Measurements from ENCODE around the gene LBP.
"Not testable (repeated sequence)": the region's sequence is repeated elsewhere in the genome, so short reads cannot be mapped to it uniquely, and the experiment has no call there.

LBP gene

DNA sequence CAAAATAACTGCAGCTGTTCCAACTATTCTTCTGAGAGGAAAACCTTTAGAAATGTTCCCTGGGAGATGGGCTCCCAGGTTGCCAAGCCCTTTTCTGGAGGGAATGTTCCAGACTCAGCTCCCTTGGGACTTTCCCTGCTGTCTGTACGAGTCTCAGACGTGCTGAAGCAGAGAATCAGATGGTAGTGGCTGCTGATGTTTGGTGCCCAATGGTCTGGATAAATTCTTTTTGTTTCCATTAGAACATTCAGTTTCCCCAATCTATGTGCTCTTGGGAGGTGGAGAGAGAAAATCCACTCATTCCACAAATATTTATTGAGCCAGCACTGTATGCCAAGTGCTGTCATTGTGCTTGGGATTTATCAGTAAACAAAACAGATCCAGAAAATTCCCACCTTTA, 48.9 kb downstream of the LBP start:
- no peak for DNase-seq (ENCODE audit: low spot score)
- FAIRE-seq, result no peak

DNA sequence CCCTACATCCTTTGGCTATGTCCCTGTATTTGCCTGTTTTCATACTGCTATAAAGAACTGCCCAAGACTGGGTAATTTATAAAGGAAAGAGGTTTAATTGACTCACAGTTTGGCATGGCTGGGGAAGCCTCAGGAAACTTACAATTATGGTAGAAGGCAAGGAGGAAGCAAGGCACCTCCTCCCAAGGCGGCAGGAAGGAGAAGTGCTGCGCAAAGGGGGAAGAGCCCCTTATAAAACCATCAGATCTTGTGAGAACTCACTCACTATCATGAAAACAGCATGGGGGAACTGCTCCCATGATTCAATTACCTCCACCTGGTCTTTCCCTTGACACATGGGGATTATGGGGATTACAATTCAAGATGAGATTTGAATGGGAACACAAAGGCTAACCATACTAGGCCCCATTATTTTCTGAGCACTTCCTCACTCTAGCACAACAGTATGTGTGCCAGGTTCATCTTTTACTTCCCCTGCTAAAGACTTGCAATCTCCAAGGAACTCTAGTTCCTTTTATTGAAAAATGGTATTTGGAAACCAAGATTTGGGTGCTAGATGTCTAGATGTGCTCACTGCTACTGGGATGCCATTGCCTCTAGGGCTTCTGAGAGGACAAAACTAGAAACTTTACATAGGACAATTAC, 49.6 kb downstream of the LBP start:
- not testable (repeated sequence) for FAIRE-seq; DNase-seq (ENCODE audit: low spot score)

DNA sequence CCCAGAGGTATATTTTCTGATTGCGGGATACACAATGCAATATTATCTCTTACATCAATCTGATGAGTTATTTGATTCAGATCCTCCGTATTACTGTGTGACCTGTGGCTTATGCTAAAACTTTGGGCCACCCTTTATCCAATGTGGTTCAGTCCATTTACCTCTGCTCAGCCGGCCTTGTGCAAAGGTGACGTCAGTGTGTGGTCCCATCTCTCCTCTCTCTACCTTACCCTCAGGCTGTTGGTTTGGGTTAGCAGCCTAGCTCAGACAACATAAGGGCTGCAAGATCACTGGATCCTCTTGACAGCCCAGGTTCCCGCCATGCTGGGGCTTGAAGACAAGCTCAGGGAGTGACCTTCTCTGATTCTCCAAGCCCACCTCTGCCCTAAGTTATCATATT, 55.8 kb downstream of the LBP start:
- FAIRE-seq (no peak), DNase-seq (ENCODE audit: low spot score) (no peak)

GRCh38 chr20:38402816-38403215, 56.5 kb downstream of the LBP start:
- DNase-seq (ENCODE audit: low spot score), result no peak
- FAIRE-seq, result no peak

DNA sequence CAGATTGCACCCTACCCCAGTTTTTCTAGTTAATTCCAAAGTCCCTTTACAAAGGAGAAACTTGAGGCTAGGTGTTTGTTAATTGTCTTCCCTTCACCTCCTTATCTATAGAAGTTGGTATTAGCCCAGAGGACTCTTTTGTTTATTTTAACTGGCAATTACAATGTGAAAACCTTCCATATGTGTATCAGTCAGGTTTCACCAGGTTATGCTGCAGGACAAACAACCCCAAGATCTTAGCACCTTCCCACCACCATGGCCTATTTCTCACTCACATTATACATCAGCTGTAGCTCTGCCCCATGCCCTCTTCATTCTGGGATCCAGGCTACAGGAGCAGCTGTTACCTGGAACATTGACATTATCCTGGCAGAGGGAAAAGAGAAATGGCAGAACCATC, 57.7 kb downstream of the LBP start:
- FAIRE-seq, result no peak

GRCh38 chr20:38405132-38405531, 58.9 kb downstream of the LBP start:
- DNase-seq (ENCODE audit: low spot score) (no peak), FAIRE-seq (no peak)

More for the DNA sequence above, 57.7 kb downstream of the LBP start:
- DNase-seq (ENCODE audit: low spot score), result no peak

GRCh38 chr20:38406476-38406875, 60.2 kb downstream of the LBP start:
- no peak for FAIRE-seq
- no peak for DNase-seq (ENCODE audit: low spot score)

- no peak for DNase-seq (ENCODE audit: low spot score)
Measured at GRCh38 chr20:38407321-38407720, 61.0 kb downstream of the LBP start.

GRCh38 chr20:38407822-38408221, 61.5 kb downstream of the LBP start:
- FAIRE-seq; DNase-seq (ENCODE audit: low spot score): not testable (repeated sequence)

More at GRCh38 chr20:38407321-38407720, 61.0 kb downstream of the LBP start:
- FAIRE-seq, result no peak

GRCh38 chr20:38412877-38413577, 66.7 kb downstream of the LBP start:
- FAIRE-seq (no peak), DNase-seq (ENCODE audit: low spot score) (no peak)

DNA sequence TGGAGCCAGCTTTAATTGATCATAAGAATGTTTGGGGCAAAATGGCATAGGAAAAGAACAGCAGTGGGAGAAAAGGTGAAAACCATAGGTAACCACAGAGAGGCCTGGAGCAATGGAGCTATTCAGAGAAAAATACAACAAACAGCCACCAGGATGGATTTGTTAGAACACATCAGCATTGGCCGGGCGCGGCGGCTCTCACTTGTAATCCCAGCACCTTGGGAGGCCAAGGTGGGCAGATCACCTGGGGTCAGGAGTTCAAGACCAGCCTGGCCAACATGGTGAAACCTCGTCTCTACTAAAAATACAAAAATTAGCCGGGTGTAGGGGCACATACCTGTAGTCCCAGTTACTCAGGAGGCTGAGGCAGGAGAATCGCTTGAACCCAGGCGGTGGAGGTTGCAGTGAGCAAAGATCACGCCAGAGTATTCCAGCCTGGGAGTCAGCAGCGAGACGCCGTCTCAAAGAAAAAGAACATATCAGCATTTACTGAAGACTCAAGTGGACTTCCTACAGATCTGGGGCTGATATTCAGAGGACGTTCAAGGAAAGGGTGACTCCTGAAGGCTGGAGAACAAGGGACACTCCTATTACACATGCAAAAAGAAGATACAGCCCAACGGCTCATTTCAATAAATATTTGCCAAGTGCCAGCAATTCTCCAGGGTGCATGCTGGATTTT, 68.6 kb downstream of the LBP start:
- FAIRE-seq (no peak), DNase-seq (ENCODE audit: low spot score) (no peak)

- FAIRE-seq (no peak), DNase-seq (ENCODE audit: low spot score) (no peak)
Measured at GRCh38 chr20:38418509-38419204, 72.4 kb downstream of the LBP start.

GRCh38 chr20:38420388-38421085, 74.3 kb downstream of the LBP start:
- FAIRE-seq, result no peak
- no peak for DNase-seq (ENCODE audit: low spot score)

DNA sequence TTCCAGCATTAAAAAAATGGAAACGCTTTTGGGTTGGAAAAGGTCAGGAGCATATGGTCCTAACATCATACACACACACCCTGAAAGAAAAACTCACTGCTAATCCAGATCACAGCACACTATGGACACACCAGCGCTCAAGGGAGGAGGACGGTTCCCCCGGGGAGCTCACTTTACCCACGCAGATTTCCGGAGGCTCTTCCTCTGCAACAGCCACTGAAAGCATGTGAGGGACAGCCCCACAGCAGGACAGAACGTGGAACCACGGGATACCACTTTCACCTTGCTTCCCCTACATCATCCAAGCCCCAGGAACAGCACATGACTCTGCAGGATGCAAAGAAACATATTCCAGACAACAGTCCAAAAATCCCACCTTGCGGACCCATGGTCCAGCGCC, 75.6 kb downstream of the LBP start:
- DNase-seq (ENCODE audit: low spot score) (no peak), FAIRE-seq (no peak)

- DNase-seq (ENCODE audit: low spot score), result no peak
- FAIRE-seq, result no peak
Measured at GRCh38 chr20:38423541-38423940, 77.3 kb downstream of the LBP start.

DNA sequence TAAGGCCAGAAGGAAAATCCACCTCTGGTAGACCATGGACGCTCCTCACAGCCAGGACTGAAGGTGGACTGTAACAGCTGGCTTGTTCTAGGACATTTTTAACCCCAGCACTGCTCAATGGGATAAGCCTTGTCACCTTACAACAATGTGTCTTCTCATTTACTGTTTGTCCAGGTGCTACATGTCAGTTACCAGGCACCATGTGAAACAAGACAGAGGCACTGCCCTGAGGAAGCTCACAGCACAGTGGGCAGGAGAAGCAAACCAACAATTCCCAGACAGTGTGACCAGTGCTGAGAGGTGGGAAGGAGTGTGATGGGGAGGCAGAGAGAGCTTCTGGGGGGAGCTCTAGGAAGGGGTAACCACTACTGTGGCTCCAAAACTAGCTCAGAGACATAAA, 78.1 kb downstream of the LBP start:
- DNase-seq (ENCODE audit: low spot score) (no peak), FAIRE-seq (no peak)

DNA sequence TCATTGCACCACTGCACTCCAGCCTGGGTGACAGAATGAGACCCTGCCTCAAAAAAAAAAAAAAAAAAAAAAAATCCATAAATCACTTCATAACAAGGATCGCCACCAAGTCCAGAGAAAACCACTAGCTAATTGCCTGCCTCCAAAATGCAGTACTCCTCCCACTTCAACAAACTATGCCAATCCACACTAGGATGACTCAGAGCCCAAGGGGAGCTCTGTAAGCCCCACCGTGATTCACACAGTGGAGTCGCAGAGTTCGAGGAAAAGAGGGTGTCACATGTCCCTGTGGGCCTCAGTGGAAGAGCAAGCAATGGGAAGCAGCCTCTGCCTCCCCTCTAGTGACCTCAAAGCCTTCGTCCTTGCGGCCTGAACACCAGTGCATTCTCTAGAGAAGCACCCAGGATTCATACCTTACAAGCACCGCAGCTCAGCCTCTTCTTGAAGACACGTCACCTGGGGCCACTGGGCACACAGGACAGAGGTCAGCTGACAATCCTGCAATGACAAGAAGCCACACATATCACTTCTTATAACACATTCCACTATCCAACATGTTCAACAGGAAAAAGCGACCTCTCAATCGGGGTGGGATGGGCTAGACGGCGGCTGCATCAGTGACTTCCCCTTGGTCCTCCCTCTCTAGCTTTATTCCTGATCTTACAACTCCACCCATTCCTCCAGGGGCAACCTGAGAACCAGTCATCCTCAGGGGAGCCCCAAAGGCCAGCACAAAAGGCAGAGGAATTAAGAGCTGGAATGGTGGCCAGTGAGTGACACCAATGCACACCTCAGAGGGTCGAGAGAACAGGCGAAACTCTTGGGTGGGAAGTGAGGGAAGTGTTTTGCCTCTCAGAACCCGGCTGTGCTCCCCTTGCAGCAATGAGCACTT, 80.0 kb downstream of the LBP start:
- FAIRE-seq (no peak), DNase-seq (ENCODE audit: low spot score) (peak; percentile 67)
